ENCODE results near the gene ATP6V0C. TPM values are rescaled to one million over a fixed set of nuclear protein-coding genes. Genes with fewer than 3 reads are reported as not detected.

ATP6V0C gene
- total RNA-seq, 2 donors from 2014 or later = 33.5 to 38.9 TPM

GRCh38 chr16:2470234-2470601 lies 43.5 kb upstream of the ATP6V0C start:
- DNase-seq (no peak), ATAC-seq (no peak)
- Histone ChIP-seq H3K4me3 (no peak overlapping the region), H3K9me3 (no peaks in the 10 kb centered on the region), H3K36me3 (replicated peaks in 1 of 2; ENCODE audit: insufficient read depth in 1 of 2, low read depth in 2 of 2) (no peaks in the 10 kb centered on the region), H3K4me1 (peaks cover 57% of the 10 kb centered on the region), H3K27me3 (no peaks in the 10 kb centered on the region), H3K27ac (no peak overlapping the region)
- 50 to 70% methylated on average over 3 to 7 of the region's 7 CpGs for WGBS, 2 donors
- TF ChIP-seq POLR2A (IDR thresholded peaks at IDR 0.05) (no peak), CTCF (IDR thresholded peaks at IDR 0.05) (no peak)
- intact Hi-C loops (cut with DNase I) = no loop called here

- Histone ChIP-seq H3K9me3 (no peaks in the 10 kb centered on the region), H3K4me1 (peaks cover 60% of the 10 kb centered on the region), H3K27ac (no peak overlapping the region), H3K36me3 (replicated peaks in 1 of 2; ENCODE audit: insufficient read depth in 1 of 2, low read depth in 2 of 2) (no peaks in the 10 kb centered on the region), H3K4me3 (no peak overlapping the region), H3K27me3 (no peaks in the 10 kb centered on the region)
- TF ChIP-seq CTCF (IDR thresholded peaks at IDR 0.05) (no peak), POLR2A (IDR thresholded peaks at IDR 0.05) (no peak)
- DNase-seq (no peak), ATAC-seq (no peak)
- intact Hi-C loops (cut with DNase I) = no loop called here
- 55 to 68% methylated on average over 3 to 9 of the region's 9 CpGs for whole genome bisulfite sequencing, 2 donors
Measured at GRCh38 chr16:2470603-2471015, 43.1 kb upstream of the ATP6V0C start.

- no peaks in the 10 kb centered on the region for H3K27me3 ChIP-seq
- ATAC-seq (no peak), DNase-seq (no peak)
- H3K27ac ChIP-seq = no peak within 1 kb of the TSS
- H3K4me3 ChIP-seq = no peak within 1 kb of the TSS
- TF ChIP-seq POLR2A (IDR thresholded peaks at IDR 0.05) (no peak), CTCF (IDR thresholded peaks at IDR 0.05) (no peak)
- intact Hi-C loops (cut with DNase I) = no loop called here
- peaks cover 65% of the 10 kb centered on the region for H3K4me1 ChIP-seq
- H3K36me3 ChIP-seq (replicated peaks in 1 of 2; ENCODE audit: insufficient read depth in 1 of 2, low read depth in 2 of 2) = no peaks in the 10 kb centered on the region
- no peaks in the 10 kb centered on the region for H3K9me3 ChIP-seq
- 2% methylated on average over 41 of the region's 59 CpGs; no CpG with 5 or more reads in 1 of the 2 donors for WGBS, 2 donors
Measured at GRCh38 chr16:2471016-2471652, 42.6 kb upstream of the ATP6V0C start, which contains the start of gene NTN3. Gene NTN3, plus strand, starts transcription at chr16:2471297. Its CDS starts 405 bp downstream, at chr16:2471702.

- no peak for DNase-seq
Measured at GRCh38 chr16:2471653-2472487, 41.9 kb upstream of the ATP6V0C start.

More at GRCh38 chr16:2471653-2472487, 41.9 kb upstream of the ATP6V0C start:
- no peak overlapping the region for H3K4me3 ChIP-seq
- TF ChIP-seq POLR2A (IDR thresholded peaks at IDR 0.05) (no peak), CTCF (IDR thresholded peaks at IDR 0.05) (no peak)
- H3K27ac ChIP-seq = no peak overlapping the region
- ATAC-seq = no peak
- H3K9me3 ChIP-seq = no peaks in the 10 kb centered on the region
- no peaks in the 10 kb centered on the region for H3K27me3 ChIP-seq
- 51 to 75% methylated on average over 4 to 61 of the region's 61 CpGs for WGBS, 2 donors
- H3K36me3 ChIP-seq (replicated peaks in 1 of 2; ENCODE audit: insufficient read depth in 1 of 2, low read depth in 2 of 2) = no peaks in the 10 kb centered on the region
- intact Hi-C loops (cut with DNase I) = no loop called here
- H3K4me1 ChIP-seq = peaks cover 73% of the 10 kb centered on the region

Data from body of pancreas (tissue), 4 donors.